ENCODE results near the gene TAF6.

The TAF6 gene

GRCh38 chr7:100091411-100092181 lies 27.6 kb downstream of the TAF6 start:
- no peak for DNase-seq

DNA sequence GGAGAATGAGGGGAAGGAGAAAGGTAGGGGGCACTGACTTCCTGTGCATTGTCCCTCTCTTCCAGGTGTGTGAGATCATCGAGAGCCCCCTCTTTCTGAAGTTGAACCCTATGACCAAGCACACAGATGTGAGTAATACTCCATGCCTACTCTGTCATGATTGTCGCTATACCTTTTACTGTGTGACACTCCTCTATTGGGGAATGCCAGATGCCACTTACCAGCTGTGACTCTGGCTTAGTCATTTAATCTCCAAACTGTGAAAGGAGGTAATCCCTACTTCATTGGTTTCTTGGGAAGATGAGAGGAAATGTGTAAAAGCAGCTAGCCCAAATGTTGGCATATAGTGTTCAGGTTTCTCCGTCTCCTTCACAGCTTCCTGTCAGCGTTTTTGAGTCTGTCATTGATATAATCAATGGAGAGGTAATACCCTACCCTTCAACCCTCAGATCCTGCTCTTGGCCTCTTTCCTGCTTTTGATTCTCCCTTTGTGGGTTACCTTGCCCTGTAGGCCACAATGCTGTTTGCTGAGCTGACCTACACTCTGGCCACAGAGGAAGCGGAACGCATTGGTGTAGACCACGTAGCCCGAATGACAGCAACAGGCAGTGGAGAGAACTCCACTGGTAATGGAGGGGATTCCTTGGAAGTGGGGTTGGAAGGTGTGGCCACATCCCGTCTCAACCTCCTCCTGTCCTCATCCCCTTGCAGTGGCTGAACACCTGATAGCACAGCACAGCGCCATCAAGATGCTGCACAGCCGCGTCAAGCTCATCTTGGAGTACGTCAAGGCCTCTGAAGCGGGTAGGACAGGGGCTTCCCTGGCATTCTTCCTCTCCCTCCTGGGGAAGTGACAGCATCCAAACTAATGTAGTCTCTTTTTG lies 28.4 kb downstream of the TAF6 start:
- no peak for DNase-seq

DNA sequence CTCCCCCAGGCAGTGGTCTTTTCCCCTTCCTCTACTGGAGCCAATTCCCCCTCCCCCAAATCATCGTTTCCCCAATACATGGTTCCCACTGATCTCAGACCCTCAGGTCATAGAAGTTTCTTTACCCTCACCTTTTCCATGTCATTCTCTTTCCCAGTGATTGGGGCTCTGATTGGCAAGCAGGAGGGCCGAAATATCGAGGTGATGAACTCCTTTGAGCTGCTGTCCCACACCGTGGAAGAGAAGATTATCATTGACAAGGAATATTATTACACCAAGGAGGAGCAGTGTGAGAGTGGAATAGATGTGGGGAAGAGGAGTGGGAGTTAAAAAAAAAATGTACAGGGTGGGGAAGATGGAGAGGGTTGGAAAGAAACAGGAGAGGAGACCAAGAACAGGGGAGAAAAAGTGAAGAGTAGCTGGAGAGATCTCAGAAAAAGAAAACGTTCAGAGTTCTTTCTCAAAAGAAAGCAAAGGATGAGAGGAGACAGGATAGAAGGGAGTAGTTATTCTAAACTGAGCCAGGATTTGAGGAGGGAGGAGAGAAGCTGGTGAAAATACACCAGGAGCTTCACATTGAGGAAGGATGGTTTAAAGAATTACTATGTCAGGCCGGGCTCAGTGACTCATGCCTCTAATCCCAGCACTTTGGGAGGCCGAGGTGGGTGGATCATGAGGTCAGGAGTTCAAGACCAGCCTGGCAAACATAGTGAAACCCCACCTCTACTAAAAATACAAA lies 29.5 kb downstream of the TAF6 start:
- no peak for DNase-seq

- peak; percentile 78 for DNase-seq
These were observed 30.3 kb downstream of the TAF6 start, which contains the start of gene COPS6 for GRCh38 chr7:100088621-100089457. Gene COPS6 (plus strand): TSS chr7:100088969. CDS start chr7:100088991, 22 bp downstream.

DNA sequence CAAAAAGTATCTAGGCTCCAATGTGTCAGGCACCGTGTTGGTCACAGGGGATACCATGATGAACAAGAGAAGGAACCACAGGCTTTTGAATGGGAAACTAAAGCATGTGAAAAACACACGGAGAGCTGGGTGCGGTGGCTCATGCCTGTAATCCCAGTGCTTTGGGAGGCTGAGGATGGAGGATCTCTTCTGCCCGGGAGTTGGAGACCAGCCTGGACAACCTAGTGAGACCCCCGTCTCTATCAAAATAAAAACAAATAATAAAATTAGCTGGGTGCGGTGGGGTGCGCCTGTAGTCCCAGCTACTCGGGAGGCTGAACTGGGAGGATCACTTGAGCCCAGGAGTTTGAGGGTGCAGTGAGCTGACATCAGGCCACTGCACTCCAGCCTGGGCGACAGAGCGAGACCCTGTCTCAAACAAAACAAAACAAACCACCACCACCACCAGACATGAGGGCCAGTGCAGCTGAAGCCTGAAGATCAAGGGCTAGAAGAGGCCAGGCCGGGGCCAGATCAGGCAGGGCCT lies 31.0 kb downstream of the TAF6 start:
- DNase-seq, result no peak

GRCh38 chr7:100087055-100087750 lies 32.0 kb downstream of the TAF6 start:
- no peak for DNase-seq

GRCh38 chr7:100085515-100085914 lies 33.6 kb downstream of the TAF6 start:
- DNase-seq, result no peak

DNA sequence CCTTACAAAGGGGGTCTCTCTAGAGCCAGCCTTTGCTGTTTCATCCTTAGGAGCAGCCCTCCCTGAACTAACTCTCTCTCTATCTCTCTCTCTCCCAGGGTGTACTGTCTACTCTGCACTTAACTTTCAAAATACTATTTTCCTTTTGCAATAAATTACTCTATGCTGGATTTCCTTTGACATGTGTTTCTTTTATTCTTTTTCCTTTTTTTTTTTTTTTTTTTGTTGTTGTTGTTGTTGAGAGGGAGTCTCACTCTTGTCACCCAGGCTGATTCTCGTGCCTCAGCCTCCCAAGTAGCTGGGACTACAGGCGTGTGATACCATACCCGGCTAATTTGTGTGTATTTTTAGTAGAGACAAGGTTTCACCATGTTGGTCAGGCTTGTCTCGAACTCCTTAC lies 36.2 kb downstream of the TAF6 start:
- DNase-seq, result no peak

DNA sequence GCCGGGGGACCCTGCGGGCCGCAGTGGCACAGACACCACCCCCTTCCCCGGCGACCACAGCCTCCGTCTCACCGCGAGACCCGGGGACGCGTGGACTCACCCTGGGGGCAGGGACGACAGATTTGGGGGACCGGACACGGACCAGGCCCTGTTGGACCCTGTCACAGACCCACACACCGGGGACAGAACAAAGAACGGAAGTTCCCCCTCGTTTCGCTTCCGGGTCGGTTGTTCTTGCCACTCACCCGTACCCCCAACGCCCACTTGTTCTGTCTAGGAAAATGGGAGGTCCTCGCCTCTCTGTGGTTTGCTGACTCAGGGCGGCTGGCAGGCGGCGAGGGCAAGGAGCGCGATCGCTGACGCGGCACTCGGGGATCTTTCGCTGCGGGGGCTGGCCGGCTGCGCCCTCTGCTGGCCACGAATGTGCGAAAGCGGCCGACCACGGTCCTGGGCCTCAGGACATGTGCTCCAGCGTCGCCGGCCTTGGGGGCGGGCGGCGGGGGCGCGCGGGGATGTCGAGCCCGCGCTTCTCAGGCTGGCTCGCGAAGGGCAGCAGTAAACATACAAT lies 37.5 kb downstream of the TAF6 start, which contains the start of gene ZNF3:
TSS of gene ZNF3 (minus strand) at position 189 of the 568 bp plus-strand sequence. CDS start 4,366 bp downstream, outside the sequence.
- DNase-seq, result peak; percentile 99

GRCh38 chr7:100080907-100081534 lies 38.1 kb downstream of the TAF6 start:
- no peak for DNase-seq

- no peak for DNase-seq
These were observed 40.1 kb downstream of the TAF6 start for GRCh38 chr7:100079024-100079560.

- no peak for DNase-seq
These were observed 42.0 kb downstream of the TAF6 start for GRCh38 chr7:100077205-100077604.

GRCh38 chr7:100075418-100075817 lies 43.7 kb downstream of the TAF6 start:
- DNase-seq, result no peak

DNA sequence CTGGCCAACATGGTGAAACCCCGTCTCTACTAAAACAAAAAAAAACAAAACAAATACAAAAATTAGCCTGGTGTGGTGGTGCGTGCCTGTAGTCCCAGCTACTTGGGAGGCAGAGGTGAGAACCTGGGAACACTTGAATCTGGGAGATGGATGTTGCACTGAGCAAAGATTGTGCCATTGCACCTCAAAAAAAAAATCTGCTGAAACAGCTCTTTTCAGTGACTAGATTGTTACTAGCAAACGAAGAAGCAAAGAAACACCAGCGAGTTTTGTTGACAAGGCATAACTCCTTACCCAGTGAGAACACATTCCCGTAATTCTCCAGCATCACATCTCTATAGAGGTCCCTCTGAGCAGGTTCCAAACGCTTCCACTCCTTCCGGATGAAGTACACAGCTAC lies 44.3 kb downstream of the TAF6 start:
- DNase-seq, result no peak

DNA sequence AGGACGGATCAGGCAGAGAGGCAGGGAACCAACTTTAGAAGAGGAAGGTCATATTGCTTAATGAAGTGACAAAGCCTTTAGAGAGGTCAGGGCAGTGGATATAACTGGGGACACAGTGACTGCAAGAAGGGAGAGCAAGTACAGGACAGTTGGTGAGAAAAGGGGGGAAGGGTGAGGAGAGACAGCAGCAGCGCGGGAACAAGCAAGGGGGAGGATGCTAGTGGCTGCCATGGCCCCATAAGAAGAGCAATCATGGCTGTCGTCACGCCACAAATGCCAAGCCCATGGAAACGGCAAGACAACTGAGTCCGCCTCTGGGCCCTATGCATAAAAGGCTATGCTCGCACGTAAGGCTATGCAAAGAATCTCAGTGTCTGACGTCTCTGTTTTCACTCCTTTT lies 46.7 kb downstream of the TAF6 start:
- DNase-seq, result no peak

DNA sequence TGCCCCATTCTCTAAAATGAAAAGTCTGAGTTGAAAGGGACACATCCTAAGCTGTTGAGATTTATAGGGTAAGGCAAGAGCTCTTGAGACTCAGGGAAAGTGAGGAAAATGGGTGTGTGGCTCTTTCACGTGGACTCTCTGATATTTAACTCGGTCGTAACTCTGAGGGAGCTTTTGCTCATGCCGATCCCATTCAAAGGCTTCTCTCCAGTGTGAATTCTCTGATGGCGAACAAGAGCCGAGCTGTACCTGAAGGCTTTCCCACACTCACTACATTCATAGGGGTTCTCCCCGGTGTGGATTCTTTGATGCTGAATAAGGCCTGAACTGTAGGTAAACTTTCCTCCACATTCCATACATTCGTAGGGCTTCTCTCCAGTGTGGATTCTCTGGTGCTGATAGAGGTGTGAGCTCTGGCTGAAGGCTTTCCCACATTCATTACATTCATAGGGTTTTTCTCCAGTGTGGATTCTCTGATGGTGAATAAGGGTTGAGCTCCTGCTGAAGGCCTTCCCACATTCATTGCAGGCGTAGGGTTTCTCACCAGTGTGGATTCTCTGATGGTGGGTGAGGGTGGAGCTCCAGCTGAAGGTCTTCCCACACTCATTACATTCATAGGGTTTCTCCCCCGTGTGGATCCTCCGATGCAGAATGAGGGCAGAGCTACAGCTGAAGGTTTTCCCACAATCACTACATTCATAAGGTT lies 48.0 kb downstream of the TAF6 start:
- no peak for DNase-seq

DNA sequence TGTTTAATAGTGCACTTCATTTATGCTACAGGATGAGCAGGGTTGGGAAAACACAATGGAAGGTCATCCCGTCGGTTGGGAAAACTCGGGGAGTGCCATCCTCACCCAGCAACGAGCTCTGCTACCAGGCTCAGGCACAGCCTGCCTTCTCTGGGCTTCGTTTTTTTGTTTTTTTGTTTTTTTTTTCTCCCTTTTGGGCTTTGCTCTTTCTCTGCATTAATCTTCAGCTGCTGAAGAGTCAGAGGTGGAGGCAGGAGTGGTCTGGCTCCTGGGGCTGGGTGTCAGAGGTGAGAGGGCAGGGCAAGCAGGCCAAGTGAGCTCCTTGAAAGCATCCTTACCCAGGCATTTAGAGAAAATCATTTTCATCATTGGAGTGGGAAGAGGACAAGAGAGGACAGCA lies 49.2 kb downstream of the TAF6 start:
- no peak for DNase-seq

- no peak for DNase-seq
These were observed 52.2 kb downstream of the TAF6 start for GRCh38 chr7:100066953-100067352.

DNA sequence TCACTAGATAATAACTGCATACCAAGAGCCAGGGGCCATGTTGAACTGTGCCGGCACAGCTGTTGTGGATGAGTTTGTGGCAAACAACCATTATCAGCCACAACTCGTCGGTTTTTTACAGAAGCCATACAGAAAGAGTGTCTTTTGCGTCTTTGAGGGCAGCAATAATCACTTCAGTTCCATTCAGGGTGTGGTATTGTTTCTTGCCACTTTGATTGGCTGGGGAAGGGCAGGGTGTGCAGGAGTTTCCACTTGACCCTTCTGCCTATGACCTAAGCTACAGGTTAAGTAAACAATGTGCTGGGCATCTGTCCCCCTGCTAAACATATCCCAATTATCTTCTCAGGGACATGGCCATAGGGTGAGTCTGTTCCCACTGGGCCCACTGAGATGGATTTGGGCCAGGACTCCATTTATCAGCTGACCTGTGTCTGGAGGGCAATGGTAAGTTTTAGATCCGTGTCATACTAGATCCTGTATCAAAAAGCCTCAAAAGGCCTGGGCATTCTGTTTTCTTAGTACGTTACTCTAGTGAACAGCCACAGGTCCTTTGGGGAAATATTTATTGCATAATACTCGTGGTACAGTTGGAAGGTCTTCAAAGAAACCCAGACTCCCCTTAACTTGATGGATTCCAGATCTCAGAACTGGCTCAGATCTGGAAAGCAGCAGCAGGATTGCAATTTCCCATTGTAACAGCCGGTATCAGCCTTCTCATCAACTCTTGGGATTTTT lies 53.5 kb downstream of the TAF6 start:
- DNase-seq, result no peak

Data from CD4-positive, alpha-beta T cell treated with Interleukin-15 for 1 hour (primary cell).